HUES48 (cell line): ENCODE results near the gene CIC.
A peak's percentile ranks its signal among the peaks of the same experiment; 100 is the strongest.

Source experiments
- H3K27ac ChIP-seq: one replicate; pipeline ENCODE4 v1.7.0; 2013; ENCODE audit warnings: low read depth, low read length, inconsistent platforms
- H3K27me3 ChIP-seq: 2 replicates; pipeline ENCODE4 v1.6.1; 2013; ENCODE audit warnings: mild to moderate bottlenecking, low read length; ENCODE audit not compliant: control insufficient read depth, insufficient read depth
- H3K36me3 ChIP-seq: 2 replicates; pipeline ENCODE4 v1.6.1; 2013; ENCODE audit warnings: low read length; ENCODE audit not compliant: control insufficient read depth, insufficient read depth
- H3K4me1 ChIP-seq: 2 replicates; pipeline ENCODE4 v1.6.1; 2013; ENCODE audit warnings: mild to moderate bottlenecking, low read length; ENCODE audit not compliant: control insufficient read depth, insufficient read depth
- H3K4me3 ChIP-seq: 2 replicates; pipeline ENCODE4 v1.5.1; 2013; ENCODE audit warnings: mild to moderate bottlenecking, low read depth, low read length
- H3K9ac ChIP-seq: 2 replicates; pipeline ENCODE4 v1.6.1; 2013; ENCODE audit warnings: mild to moderate bottlenecking, low read depth, low read length, moderate library complexity
- H3K9me3 ChIP-seq: 2 replicates; pipeline ENCODE4 v1.6.1; 2013; ENCODE audit warnings: low read length; ENCODE audit not compliant: control insufficient read depth, insufficient read depth

CIC gene

GRCh38 chr19:42268704-42269477 lies at the start of gene CIC:
TSS of gene CIC (plus strand) at chr19:42269252. CDS start at chr19:42271784, 2,532 bp downstream.
- no peaks in the 10 kb centered on the region for H3K27me3 ChIP-seq
- H3K27ac ChIP-seq: peak within 1 kb of the TSS; percentile 95
- peak within 1 kb of the TSS; percentile 76 for H3K4me3 ChIP-seq
- peaks cover 8% of the 10 kb centered on the region for H3K36me3 ChIP-seq
- peak within 1 kb of the TSS; percentile 94 for H3K9ac ChIP-seq
- no peaks in the 10 kb centered on the region for H3K9me3 ChIP-seq
- H3K4me1 ChIP-seq: peaks cover 16% of the 10 kb centered on the region; the same call in 1 of the 2 replicates

- Histone ChIP-seq H3K36me3 (peaks cover 27% of the 10 kb centered on the region), H3K27ac (peak within 1 kb of the TSS; percentile 83), H3K4me1 (peaks cover 20% of the 10 kb centered on the region), H3K9ac (peak within 1 kb of the TSS; percentile 44), H3K27me3 (no peaks in the 10 kb centered on the region), H3K4me3 (peak within 1 kb of the TSS; percentile 88), H3K9me3 (no peaks in the 10 kb centered on the region)
Measured at GRCh38 chr19:42219812-42220750, 49.0 kb upstream of the CIC start, which contains the start of gene ZNF526. TSS of gene ZNF526 (plus strand) at chr19:42220312. CDS start at chr19:42224404, 4,092 bp downstream.

DNA sequence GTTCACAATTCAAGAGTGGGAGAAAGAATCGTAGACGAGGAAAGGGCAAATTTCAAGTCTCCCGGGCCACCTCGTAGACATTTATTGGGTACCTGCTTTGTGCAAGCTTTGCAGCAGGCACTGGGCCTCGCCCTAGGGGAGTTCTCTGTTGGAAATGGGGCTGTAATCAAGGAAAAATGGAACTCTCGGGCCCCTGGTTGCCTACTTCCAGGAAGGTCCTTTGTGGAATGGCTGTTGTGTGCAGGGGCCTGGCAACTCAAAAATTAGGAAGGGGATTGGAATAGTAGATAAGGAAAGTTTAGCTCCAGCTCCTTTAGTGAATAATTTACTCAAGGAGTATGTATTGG lies 48.3 kb upstream of the CIC start:
- H3K27me3 ChIP-seq: no peaks in the 10 kb centered on the region
- H3K4me1 ChIP-seq: peaks cover 19% of the 10 kb centered on the region
- peak overlapping the region; percentile 88 for H3K4me3 ChIP-seq
- H3K9ac ChIP-seq: peak overlapping the region; percentile 44
- peak overlapping the region; percentile 83 for H3K27ac ChIP-seq
- H3K36me3 ChIP-seq: peaks cover 26% of the 10 kb centered on the region
- no peaks in the 10 kb centered on the region for H3K9me3 ChIP-seq

GRCh38 chr19:42224940-42225717 lies 43.9 kb upstream of the CIC start:
- Histone ChIP-seq H3K9me3 (no peaks in the 10 kb centered on the region), H3K9ac (no peak overlapping the region), H3K27me3 (no peaks in the 10 kb centered on the region), H3K27ac (no peak overlapping the region), H3K36me3 (peaks cover 55% of the 10 kb centered on the region), H3K4me3 (no peak overlapping the region), H3K4me1 (no peaks in the 10 kb centered on the region; the same call in 1 of the 2 replicates)

- H3K4me1 ChIP-seq: no peaks in the 10 kb centered on the region; the same call in 1 of the 2 replicates
- H3K27ac ChIP-seq: no peak overlapping the region
- no peaks in the 10 kb centered on the region for H3K9me3 ChIP-seq
- H3K9ac ChIP-seq: no peak overlapping the region
- no peaks in the 10 kb centered on the region for H3K27me3 ChIP-seq
- peaks cover 60% of the 10 kb centered on the region for H3K36me3 ChIP-seq
- no peak overlapping the region for H3K4me3 ChIP-seq
Measured at GRCh38 chr19:42225718-42226292, 43.2 kb upstream of the CIC start.

DNA sequence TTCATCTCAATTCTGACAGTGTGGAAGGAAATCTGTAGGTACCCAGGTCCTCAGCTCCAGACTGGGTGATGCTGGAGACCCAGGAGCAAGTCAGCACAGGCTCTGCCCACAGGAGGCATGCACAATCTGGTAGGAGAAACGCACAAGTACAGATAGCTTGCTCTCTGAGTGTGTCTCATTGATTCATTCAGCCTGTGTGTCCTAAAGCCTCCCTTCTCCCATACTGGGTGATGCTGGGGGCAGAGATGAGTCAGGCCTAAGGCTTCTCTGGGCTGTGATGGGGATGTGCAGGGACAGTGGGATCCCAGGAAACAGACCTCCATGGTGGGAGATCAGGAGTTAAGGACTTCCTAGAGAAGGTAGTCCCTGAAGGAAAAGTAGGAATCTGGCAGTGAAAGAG lies 42.2 kb upstream of the CIC start:
- Histone ChIP-seq H3K9ac (no peak overlapping the region), H3K4me3 (no peak overlapping the region), H3K36me3 (peaks cover 70% of the 10 kb centered on the region), H3K4me1 (no peaks in the 10 kb centered on the region), H3K9me3 (no peaks in the 10 kb centered on the region), H3K27ac (no peak overlapping the region), H3K27me3 (no peaks in the 10 kb centered on the region)

GRCh38 chr19:42228641-42229040 lies 40.4 kb upstream of the CIC start:
- Histone ChIP-seq H3K27me3 (no peaks in the 10 kb centered on the region), H3K4me3 (no peak overlapping the region), H3K4me1 (no peaks in the 10 kb centered on the region), H3K36me3 (peaks cover 79% of the 10 kb centered on the region), H3K9me3 (no peaks in the 10 kb centered on the region), H3K27ac (no peak overlapping the region), H3K9ac (no peak overlapping the region)

DNA sequence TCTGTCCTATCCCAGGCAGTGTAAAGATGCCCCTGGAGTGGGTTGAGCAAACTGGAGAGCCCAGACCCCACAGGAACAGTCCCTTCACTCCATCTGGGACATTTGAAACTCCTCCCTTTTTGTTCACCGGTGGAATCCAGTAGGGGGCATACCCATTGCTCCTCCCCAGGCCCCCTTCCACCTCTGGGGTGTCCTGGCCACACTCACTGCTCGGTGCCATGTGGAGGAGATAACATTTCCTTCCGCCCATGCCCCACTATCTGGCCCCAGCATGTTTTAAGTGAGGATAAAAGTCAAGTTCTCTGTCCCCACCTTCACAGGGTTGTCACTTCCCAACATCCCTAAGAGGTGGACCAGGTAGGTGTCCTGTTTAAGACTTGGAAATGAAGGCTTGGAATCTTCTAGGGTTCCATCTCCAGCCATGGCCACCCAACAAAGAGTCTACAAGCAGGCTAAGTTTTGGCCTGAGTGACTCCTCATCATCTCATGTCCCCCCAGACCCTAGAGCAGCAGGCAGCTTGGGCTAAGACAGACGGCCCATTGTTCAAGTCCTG lies 39.7 kb upstream of the CIC start:
- Histone ChIP-seq H3K27ac (no peak overlapping the region), H3K9me3 (no peaks in the 10 kb centered on the region), H3K4me3 (no peak overlapping the region), H3K27me3 (no peaks in the 10 kb centered on the region), H3K36me3 (peaks cover 83% of the 10 kb centered on the region), H3K4me1 (no peaks in the 10 kb centered on the region), H3K9ac (no peak overlapping the region)

- Histone ChIP-seq H3K27me3 (no peaks in the 10 kb centered on the region), H3K9me3 (no peaks in the 10 kb centered on the region), H3K4me3 (no peak overlapping the region), H3K36me3 (peaks cover 82% of the 10 kb centered on the region), H3K4me1 (no peaks in the 10 kb centered on the region), H3K27ac (no peak overlapping the region), H3K9ac (no peak overlapping the region)
Measured at GRCh38 chr19:42229855-42230351, 39.1 kb upstream of the CIC start.

- no peak overlapping the region for H3K9ac ChIP-seq
- no peaks in the 10 kb centered on the region for H3K9me3 ChIP-seq
- peaks cover 83% of the 10 kb centered on the region for H3K36me3 ChIP-seq
- H3K27ac ChIP-seq: no peak overlapping the region
- no peaks in the 10 kb centered on the region for H3K4me1 ChIP-seq
- H3K4me3 ChIP-seq: no peak overlapping the region
- H3K27me3 ChIP-seq: no peaks in the 10 kb centered on the region
Measured at GRCh38 chr19:42230571-42230970, 38.5 kb upstream of the CIC start.
